WERI-Rb-1 (cell line): ENCODE results near the gene MTMR11.

Experiments
- DNase-seq: peaks from one replicate; pipeline ENCODE4 v3.0.0-alpha.2; 2020
- H3K27ac ChIP-seq: fragments of 250-450 bp; sonication (Bioruptor Pico); 2 replicates; pipeline ENCODE4 v1.5.1; 2020; ENCODE audit warnings: mild to moderate bottlenecking, moderate library complexity
- H3K27me3 ChIP-seq: fragments of 250-450 bp; sonication (Bioruptor Pico); 2 replicates; pipeline ENCODE4 v1.5.1; 2021; ENCODE audit warnings: mild to moderate bottlenecking, low read depth, moderate library complexity; ENCODE audit not compliant: insufficient read depth, severe bottlenecking
- H3K36me3 ChIP-seq: fragments of 250-450 bp; sonication (Bioruptor Pico); 2 replicates; pipeline ENCODE4 v1.5.1; 2020; ENCODE audit warnings: mild to moderate bottlenecking, moderate library complexity
- H3K4me3 ChIP-seq: 2 replicates; pipeline ENCODE4 v1.5.1; 2011; ENCODE audit warnings: low read depth, mild to moderate bottlenecking, control low read depth, low read length
- H3K9me3 ChIP-seq: fragments of 250-450 bp; sonication (Bioruptor Pico); 2 replicates; pipeline ENCODE4 v1.5.1; 2021; ENCODE audit warnings: mild to moderate bottlenecking, moderate library complexity; ENCODE audit not compliant: severe bottlenecking
- CTCF ChIP-seq: IDR thresholded peaks from 2 replicates; pipeline ENCODE4 v1.5.1; 2011; ENCODE audit warnings: low read depth, mild to moderate bottlenecking, control low read depth, inconsistent platforms, low read length

Gene MTMR11

GRCh38 chr1:149923626-149924025 lies 13.1 kb downstream of the MTMR11 start:
- no peak for DNase-seq
- TF ChIP-seq CTCF, result no peak
- peaks cover 61% of the 10 kb centered on the region for H3K36me3 ChIP-seq
- H3K4me3 ChIP-seq, result no peak overlapping the region
- H3K27me3 ChIP-seq, result no peaks in the 10 kb centered on the region
- no peaks in the 10 kb centered on the region for H3K9me3 ChIP-seq
- H3K27ac ChIP-seq, result no peak overlapping the region

GRCh38 chr1:149917571-149918144 lies 19.0 kb downstream of the MTMR11 start, which contains the start of gene SV2A:
TSS of gene SV2A (minus strand) at chr1:149917844. CDS start at chr1:149913840, 4,004 bp downstream.
- peak within 1 kb of the TSS; percentile 48 for H3K27ac ChIP-seq
- H3K27me3 ChIP-seq, result no peaks in the 10 kb centered on the region
- TF ChIP-seq CTCF, result no peak
- peaks cover 31% of the 10 kb centered on the region for H3K36me3 ChIP-seq
- DNase-seq, result peak; percentile 88
- peak within 1 kb of the TSS; percentile 95 for H3K4me3 ChIP-seq
- no peaks in the 10 kb centered on the region for H3K9me3 ChIP-seq

GRCh38 chr1:149916898-149917252 lies 19.8 kb downstream of the MTMR11 start:
- no peak for DNase-seq
- Histone ChIP-seq H3K27me3 (no peaks in the 10 kb centered on the region), H3K27ac (peak overlapping the region; percentile 38), H3K4me3 (peak overlapping the region; percentile 95), H3K9me3 (no peaks in the 10 kb centered on the region), H3K36me3 (peaks cover 28% of the 10 kb centered on the region)
- TF ChIP-seq CTCF, result no peak

- no peaks in the 10 kb centered on the region for H3K27me3 ChIP-seq
- peaks cover 28% of the 10 kb centered on the region for H3K36me3 ChIP-seq
- H3K4me3 ChIP-seq, result peak overlapping the region; percentile 95
- DNase-seq, result no peak
- no peaks in the 10 kb centered on the region for H3K9me3 ChIP-seq
- peak overlapping the region; percentile 38 for H3K27ac ChIP-seq
- no peak for TF ChIP-seq CTCF
These were observed 20.3 kb downstream of the MTMR11 start for GRCh38 chr1:149916193-149916897.

GRCh38 chr1:149915429-149916192 lies 21.1 kb downstream of the MTMR11 start:
- peak overlapping the region; percentile 38 for H3K27ac ChIP-seq
- no peaks in the 10 kb centered on the region for H3K9me3 ChIP-seq
- DNase-seq, result peak; percentile 73
- H3K27me3 ChIP-seq, result no peaks in the 10 kb centered on the region
- peaks cover 34% of the 10 kb centered on the region for H3K36me3 ChIP-seq
- peak overlapping the region; percentile 95 for H3K4me3 ChIP-seq
- TF ChIP-seq CTCF, result no peak
